Measurements from ENCODE around the gene TPD52L3.

DNA sequence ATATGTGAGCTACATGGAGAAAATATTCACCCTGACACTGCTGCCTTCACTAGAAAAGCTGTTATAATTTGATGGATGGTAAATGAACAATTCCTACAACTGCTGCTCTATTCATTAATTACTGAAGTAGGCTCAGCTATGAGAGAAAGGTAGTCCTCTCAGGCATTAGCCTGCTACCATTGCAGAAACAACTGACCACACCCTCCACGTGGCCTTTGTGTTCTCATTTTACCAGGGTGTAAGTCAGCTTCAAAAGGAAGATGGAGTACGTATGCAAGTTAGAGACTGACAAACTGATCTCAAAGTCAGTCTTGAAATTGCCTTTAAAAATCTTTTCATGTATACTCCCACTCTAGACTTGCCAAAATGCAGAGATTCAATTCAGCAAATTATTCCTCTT is 26.3 kb upstream of the TPD52L3 start:
- TF ChIP-seq, protein P1, sequence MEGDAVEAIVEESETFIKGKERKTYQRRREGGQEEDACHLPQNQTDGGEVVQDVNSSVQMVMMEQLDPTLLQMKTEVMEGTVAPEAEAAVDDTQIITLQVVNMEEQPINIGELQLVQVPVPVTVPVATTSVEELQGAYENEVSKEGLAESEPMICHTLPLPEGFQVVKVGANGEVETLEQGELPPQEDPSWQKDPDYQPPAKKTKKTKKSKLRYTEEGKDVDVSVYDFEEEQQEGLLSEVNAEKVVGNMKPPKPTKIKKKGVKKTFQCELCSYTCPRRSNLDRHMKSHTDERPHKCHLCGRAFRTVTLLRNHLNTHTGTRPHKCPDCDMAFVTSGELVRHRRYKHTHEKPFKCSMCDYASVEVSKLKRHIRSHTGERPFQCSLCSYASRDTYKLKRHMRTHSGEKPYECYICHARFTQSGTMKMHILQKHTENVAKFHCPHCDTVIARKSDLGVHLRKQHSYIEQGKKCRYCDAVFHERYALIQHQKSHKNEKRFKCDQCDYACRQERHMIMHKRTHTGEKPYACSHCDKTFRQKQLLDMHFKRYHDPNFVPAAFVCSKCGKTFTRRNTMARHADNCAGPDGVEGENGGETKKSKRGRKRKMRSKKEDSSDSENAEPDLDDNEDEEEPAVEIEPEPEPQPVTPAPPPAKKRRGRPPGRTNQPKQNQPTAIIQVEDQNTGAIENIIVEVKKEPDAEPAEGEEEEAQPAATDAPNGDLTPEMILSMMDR (IDR thresholded peaks at IDR 0.05; ENCODE audit: low read depth, low read length), result no peak
- TF ChIP-seq POLR2A (IDR thresholded peaks at IDR 0.05; ENCODE audit: extremely low read depth, insufficient read length), result no peak
